ENCODE results near the gene TARS2.
A peak's percentile ranks its signal among the peaks of the same experiment; 100 is the strongest.

TARS2 gene, protein sequence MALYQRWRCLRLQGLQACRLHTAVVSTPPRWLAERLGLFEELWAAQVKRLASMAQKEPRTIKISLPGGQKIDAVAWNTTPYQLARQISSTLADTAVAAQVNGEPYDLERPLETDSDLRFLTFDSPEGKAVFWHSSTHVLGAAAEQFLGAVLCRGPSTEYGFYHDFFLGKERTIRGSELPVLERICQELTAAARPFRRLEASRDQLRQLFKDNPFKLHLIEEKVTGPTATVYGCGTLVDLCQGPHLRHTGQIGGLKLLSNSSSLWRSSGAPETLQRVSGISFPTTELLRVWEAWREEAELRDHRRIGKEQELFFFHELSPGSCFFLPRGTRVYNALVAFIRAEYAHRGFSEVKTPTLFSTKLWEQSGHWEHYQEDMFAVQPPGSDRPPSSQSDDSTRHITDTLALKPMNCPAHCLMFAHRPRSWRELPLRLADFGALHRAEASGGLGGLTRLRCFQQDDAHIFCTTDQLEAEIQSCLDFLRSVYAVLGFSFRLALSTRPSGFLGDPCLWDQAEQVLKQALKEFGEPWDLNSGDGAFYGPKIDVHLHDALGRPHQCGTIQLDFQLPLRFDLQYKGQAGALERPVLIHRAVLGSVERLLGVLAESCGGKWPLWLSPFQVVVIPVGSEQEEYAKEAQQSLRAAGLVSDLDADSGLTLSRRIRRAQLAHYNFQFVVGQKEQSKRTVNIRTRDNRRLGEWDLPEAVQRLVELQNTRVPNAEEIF

DNA sequence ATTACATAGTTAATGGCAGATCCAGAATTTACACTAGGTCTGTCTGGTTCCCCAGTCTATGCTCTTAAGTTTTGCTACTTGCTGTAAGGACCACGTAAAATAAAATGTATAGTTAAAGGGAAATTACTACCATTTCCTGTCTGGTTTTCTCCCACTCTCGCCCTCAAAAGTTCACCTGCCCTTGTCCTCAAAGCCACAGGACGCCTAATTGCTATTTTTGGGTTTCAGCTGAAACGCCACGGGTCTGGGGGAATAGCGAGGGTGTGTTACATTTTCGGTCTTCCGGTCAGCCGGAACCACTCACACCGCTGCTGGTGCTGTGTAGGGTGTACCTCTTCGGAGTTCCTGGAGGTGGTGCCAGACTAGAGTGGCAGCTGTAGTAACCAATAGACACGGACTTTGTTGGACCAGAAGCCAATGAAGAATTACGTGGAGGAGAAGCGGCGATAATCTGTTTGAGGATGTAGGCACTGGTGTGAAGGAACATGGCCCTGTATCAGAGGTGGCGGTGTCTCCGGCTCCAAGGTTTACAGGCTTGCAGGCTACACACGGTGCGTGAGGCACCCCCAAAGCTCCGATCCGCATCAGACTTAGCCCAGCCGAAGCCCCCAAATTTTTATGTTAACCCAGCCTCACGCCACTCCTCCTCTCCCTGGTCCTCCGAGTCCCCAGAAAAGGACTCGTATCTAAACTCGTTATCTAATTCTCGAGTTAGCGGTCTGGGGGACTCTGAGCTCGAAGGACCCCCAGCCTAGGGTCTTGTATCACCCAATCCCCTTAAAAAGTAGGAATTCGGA is at the start of gene TARS2:
TARS2 (plus strand) TSS at position 454 of the 797 bp plus-strand sequence; CDS start at position 486, 32 bp downstream.
- DNase-seq: peak; percentile 100

DNA sequence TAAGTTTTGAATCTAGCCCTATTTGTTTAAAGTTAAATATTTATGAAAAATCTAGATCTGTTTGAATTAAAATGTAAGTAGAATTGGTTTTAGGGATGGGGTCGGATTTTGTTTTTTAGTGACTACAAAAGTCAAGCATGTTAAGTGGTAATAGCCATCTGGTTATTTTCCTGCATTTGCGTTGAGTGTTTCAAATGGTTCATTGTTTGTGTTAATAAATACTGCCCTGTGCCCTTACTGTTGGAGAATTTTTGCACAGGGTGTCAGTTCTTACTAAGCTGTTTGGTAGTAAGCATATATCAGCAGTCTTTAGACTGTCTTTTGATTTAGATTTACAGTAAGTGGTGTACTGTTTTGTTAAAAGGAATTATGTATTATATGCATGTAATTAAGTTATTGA is 46.1 kb upstream of the TARS2 start:
- no peak for DNase-seq

DNA sequence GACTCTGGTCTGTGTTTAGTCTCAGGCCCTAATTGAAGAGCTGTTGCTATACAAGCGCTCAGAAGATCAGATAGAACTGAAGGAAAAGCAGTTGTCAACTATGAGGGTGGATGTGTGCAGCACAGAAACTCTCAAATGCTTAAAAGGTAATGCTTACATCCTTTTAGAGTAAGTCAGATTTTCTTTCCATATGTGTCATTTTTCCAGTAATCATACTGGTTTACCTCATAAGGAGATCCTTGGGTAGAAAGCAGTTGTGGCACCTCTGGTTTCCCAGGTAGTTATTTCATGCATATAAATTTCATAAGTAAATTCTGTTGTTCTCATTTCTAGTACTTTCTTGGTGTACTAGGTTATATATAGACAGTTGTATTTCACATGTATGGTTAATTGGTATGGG is 43.0 kb upstream of the TARS2 start:
- no peak for DNase-seq

DNA sequence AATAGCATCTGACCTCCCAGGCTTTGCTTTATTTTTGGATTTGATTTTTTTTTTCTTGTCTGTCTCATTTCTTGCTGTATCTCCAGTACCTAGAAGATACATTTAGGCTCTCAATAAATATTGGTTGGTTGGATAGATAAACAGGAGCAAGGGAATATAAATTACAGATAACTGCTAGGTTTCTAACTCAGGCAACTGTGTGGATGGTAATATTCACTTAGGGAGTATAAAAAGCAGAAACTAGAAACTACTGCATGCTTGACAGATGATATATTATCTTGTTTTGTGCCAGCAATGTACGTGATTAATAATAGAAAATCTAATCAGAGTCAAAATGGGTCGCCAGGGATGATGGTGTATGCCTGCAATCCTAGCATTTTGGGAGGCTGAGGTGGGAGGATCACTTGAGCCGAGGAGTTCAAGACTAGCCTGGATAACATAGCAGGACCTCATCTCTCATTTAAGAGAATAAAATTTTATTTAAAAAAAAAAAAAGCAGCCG is 31.0 kb upstream of the TARS2 start:
- DNase-seq: no peak

DNA sequence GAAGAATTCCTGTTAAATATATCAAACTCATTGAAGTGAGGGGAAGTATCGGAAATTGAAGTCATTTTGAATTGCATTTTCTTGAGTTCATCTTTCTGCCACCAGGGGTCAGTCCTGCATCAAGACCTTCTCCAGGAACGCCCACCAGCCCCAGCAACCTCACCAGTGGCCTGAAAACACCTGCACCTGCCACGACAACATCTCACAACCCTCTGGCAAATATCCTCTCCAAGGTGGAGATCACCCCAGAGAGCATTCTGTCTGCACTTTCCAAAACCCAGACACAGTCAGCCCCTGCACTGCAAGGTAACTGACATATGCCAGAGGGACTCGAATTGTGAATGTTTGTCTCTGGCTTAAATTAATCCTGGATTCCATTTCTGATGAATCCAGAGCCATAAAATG is 22.8 kb upstream of the TARS2 start:
- DNase-seq: peak; percentile 82

DNA sequence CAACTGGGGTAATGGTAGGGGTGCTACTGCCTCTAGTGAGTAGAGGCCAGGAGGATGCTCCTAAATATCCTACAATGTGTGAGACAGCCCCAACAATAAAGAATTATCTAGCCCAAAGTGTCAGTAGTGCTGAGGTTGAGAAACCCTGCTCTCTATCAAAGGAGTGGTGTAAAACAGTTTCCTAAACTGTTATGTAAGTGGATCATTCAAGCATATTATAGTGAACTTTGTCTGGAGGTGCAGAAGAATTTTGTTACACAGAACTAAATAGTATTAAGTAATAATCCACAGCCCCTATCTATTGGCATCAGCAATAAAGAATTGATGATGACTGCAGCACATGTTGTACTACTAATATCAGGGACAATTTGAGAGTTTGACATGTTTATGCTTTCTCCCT is 20.3 kb upstream of the TARS2 start:
- DNase-seq: no peak

DNA sequence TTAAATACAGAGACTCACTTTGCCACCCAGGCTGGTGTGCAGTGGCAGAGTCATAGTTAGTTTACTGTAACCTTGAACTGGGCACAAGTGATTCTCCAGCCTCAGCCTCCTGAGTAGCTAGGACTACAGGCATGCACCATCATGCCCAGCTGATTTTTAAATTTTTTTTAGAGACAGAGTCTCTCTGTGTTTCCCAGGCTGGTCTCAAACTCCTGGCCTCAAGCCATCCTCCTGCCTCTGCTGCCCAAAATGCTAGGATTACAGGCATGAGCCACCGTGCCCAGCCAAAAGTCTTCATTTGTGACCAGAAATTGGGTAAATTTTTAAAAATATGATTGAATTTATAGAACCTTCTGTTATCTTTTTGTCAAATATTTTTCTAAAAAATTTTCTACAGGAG is 17.9 kb upstream of the TARS2 start:
- DNase-seq: no peak

DNA sequence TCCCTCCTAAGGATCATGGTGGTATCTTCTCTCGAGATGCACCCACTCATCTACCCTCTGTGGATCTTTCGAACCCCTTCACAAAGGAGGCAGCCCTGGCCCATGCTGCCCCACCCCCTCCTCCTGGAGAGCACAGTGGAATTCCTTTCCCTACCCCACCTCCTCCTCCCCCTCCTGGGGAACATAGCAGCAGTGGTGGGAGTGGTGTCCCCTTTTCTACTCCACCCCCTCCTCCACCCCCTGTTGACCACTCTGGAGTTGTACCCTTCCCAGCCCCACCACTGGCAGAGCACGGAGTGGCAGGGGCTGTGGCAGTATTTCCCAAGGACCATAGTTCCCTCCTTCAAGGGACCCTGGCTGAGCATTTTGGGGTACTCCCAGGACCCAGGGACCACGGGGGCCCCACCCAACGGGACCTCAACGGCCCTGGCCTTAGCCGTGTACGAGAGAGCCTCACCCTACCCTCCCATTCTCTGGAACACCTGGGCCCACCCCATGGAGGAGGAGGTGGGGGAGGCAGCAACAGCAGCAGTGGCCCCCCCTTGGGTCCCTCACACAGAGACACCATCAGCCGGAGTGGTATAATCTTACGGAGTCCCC is 14.5 kb upstream of the TARS2 start:
- no peak for DNase-seq

DNA sequence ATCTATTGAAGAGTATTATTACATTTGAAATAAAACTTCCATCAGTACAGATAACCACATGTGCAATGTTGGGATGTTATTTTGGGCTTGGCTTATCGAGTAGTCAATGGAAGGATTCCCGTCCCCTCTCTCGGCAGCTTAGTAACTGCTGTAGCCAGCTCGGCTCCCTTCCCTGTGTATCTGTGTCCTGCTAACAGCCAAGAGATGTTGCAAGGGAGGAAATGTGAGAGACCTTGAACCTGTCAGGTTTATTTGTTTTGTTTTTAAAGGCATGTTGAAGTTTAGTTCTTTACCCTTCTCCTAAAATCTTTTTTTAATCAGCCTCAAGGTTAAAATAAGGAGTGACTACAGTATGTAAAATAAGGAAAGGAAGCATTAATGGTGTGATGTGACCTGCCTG is 13.6 kb upstream of the TARS2 start:
- DNase-seq: no peak

DNA sequence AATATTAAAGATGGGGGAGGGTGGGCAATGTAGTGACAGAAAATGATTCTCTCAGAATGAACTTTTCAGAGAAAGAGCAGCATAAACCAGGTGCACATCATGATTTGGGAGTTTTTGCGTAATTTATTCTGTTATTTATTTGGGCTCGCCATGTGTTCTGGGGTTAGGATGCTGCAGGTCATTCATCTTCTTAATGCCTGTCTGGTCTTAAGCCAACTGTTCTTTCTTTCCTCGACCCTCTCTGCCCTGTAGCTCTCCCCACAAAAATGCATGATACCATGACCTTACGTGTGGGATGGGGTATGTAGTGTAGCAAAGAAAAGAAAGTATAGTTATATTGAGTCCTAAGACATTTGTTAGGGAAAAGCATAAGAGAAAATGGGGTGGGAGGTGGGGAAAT is 12.3 kb upstream of the TARS2 start:
- DNase-seq: no peak

DNA sequence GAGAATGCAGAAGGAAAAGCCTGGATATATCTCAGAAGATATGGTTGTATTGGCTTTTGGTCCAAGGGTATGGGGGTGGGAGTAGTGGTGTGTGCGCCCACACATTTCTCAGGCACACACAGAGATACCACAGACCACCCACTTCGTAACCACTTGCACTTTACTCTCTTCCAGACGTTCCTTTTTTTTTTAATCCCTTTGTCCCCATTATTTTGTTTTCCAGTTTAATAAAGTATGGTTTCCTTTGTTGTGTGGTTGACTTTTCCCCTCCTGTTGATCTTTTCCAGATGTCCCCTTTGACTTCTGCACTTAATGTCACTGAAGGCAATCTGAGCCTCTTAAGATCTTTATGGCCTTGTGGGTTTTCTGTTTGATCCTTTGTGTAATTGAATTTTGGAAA is 10.5 kb upstream of the TARS2 start:
- DNase-seq: no peak

DNA sequence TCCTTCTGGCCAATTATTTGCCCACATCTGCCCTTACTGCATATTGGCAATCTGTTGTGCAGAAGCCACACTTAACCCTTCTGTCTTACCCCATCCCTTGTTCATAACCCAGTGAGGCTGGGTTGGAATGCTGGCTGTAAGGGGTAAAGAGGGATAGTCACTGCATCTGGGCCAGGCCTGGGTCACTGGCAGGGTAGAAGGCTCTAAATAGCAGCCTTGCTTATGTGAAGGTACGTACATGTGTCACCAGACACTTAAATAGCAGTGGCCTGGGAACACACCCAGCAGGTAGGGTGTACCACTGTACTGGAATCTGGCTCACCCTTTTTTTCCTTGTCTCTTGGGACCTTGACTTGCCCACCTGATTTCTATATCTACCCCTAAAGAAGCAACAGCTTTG is 9.9 kb upstream of the TARS2 start:
- no peak for DNase-seq

DNA sequence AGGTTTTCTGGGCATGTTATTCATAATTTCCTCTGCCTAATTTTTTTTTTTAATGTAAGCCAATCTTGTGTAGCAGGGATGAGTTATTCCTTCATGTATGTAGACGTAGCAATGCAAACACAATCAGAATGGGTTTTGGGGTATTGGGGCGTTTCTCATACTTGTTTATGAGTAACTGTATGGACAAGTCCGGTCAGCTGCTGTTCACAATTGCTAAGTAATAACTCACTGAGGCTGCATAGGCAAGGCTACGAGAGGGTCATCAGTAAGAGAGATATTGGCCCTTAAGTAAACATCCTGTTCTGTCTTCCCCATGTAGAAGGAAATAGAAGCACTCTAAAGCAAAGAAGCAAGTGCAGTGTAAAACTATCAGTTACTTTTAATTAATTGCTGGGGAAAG is 9.5 kb upstream of the TARS2 start:
- DNase-seq: no peak

DNA sequence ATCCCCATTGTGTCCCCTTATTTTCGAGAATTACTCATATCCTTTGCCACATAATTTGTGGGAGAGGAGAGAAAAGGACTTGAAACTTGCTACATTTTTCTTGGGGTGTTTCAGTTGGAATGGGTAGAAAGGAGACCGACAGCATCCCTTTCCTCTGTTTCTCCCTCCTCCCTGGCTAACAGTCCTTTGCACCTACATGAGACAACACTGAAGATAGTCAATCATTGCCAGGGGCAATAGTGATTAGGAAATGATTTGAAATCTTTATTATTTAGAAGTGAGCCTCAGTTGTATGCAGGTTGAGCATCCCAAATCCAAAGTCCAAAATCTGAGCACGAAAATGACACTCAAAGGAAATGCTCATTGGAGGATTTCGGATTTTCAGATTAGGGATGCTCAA is 7.8 kb upstream of the TARS2 start:
- no peak for DNase-seq

DNA sequence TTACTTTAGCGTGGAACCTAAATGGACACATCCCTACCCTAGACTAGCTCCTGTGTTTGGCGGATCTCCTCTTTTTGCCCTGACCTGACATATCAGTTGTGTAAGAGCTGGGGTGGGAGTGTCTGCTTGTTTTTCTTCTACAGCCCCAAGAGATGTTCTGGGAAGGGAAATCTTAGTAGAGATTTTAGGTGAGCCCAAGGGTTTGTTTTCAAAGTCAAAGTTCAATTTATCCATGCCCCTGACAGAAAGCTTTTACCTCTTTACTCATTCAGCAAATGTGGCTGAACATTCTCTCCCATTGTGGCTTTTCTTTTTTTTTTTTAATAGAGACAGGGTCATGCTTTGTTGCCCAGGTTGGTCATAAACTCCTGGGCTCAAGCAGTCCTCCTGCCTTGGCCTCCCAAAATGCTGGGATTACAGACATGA is 7.3 kb upstream of the TARS2 start:
- no peak for DNase-seq

DNA sequence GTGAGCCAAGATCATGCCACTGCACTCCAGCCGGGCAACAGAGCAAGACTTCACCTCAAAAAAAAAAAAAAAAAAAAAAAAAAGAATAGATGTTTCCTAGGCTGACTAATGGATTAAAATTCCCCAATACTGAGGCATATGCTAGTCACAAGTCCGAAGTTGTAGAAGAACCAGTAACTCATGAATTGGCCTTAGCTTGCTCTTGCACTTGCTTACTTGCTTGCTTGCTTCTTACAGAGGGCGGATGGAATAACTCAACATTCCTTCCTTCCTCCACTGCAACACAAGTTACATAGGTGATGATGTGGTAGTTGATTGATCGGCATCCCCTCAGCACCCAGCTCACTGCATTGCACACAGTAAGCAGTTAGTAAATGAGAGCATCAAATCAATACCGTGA is 2.8 kb upstream of the TARS2 start:
- no peak for DNase-seq

DNA sequence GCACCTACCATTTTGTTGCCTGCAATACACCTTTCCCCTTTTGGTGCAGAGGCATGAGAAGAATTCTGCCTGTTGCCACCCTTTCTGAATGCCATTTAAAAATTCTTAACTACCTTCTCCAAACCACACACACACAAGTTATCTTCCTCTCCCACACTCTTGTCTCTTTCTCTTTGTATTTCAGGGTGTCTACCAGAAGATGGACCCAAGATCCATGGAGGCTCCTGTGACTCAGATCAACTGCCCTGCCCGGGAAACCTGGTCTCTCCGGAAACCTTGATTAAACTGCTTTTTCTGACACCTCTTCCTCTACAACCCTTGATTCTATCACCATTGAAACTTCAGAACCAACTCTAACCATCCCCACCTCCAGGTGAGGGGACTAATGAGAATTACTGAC is 2.4 kb upstream of the TARS2 start:
- DNase-seq: no peak

DNA sequence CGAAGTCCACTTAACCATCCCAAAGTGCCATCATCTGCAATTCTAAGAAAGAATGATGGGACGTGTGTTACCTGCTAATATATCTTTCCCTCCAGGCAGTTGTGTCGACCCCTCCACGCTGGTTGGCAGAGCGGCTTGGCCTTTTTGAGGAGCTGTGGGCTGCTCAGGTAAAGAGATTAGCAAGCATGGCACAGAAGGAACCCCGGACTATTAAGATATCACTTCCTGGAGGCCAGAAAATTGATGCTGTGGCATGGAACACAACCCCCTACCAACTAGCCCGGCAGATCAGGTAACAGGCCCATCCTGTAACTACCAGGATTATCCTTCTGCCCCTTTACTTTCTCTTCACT is 520 bp downstream of the TARS2 start:
- no peak for DNase-seq

DNA sequence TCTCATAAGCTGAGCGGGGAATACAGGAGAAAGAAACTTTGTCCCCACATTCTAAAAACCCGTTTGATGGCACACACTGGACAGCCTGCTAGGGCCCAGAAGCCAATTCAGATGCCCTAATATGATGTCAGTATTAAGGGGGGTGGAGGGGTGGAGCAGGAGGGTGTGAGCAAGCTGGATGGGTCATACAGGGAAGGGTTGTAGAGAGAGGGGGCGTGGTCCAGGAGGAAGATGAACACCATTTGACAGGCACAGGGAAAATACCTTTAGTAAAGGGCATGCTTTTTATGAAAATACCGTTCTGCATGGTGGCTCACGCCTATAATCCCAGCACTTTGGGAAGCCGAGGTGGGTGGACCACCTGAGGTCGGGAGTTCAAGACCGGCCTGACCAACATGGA is 6.0 kb downstream of the TARS2 start:
- no peak for DNase-seq

DNA sequence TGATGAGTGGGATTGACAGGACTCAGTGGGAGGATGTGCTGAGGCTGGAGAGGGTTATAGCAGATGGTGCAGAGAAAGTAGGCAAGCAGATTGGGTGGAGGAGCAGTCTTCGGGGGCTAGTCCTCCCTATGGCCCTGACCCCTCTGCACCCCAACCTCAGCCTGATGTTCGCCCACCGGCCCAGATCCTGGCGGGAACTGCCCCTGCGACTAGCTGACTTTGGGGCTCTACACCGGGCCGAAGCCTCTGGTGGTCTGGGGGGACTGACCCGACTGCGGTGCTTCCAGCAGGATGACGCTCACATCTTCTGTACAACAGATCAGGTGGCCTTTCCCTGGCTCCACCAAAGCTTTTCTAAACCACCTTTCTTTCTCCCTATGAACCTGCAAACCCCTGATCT is 11.1 kb downstream of the TARS2 start:
- no peak for DNase-seq

DNA sequence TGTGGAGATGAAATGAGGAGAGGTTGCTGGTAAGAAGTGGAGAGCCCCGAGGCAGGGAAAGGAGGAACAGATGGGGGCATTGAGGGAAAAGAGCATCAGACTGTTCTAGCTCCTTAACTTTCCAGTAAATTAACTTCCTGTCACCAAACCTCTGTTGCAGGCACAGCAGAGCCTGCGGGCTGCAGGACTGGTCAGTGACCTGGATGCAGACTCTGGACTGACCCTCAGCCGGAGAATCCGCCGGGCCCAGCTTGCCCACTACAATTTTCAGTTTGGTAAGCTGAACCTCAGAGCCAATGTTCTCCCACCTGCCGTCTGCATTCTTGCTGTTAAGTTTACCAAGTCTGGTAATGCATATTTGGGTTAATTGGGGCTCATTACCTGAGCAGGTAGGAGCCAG is 18.2 kb downstream of the TARS2 start:
- no peak for DNase-seq

DNA sequence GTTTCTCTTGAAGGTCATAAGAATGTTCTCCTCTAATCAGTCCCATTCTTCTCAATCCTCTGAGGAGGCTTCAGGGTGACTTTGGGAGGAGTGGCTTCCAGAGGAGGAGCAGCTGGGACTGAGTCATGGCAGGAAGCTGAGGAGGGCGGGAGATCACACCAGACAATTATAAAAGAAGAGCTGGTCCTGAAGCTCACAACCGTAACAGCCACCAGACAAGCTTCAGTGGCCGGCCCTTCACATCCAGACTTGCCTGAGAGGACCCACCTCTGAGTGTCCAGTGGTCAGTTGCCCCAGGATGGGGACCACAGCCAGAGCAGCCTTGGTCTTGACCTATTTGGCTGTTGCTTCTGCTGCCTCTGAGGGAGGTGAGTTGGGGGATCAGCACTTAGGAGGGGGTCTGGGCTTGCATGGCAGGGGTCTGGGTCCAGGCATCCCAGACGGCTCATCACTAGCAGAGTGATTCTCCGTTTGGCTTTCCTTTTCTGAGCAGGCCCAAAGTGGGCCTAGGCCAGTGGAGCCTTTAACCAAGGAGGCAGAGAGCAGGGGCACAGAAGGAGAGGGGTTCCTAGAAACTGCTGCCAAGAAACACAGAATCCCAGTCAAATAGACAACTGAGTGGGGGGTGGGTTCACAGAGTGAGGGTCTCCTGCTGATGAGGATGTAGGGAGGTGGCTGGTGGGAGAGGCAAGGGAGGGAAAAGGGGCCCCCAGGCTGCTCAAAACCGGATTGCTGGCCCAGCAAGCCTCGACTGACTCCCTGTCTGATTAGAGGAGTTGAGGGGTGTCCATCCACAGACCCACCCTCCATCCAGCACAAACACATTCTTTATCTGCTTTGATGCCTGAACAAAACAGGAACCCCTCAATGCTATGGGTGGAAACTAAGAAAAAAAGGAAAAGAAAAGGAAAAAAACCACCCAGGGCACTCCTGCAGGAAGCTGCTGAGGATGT is 21.0 kb downstream of the TARS2 start, which contains the start of gene ECM1:
ECM1 (plus strand) TSS at position 198 of the 953 bp plus-strand sequence; CDS start at position 299, 101 bp downstream.
- DNase-seq: no peak
